HepG2 (cell line): ENCODE results near the gene MSMB. TPM values are rescaled to one million over a fixed set of nuclear protein-coding genes. Genes with fewer than 3 reads are reported as not detected.

Source experiments
- NAIF1 ChIP-seq: sonication (generic); formaldehyde crosslinking; IDR thresholded peaks from 2 replicates; pipeline ENCODE4 v1.5.0; 2020; ENCODE audit warnings: mild to moderate bottlenecking, missing genetic modification reagents, borderline replicate concordance
- NR2F1 ChIP-seq, 2 experiments: fragments of 450-650 bp in 1 of 2; formaldehyde crosslinking in 1 of 2; IDR thresholded peaks; 2 replicates each; pipeline versions ENCODE4 v1.5.0 to v1.6.1; 2016 to 2020; ENCODE audit warnings: mild to moderate bottlenecking in 1 of 2, missing compliant biosample characterization in 1 of 2, missing genetic modification reagents in 1 of 2, moderate library complexity in 1 of 2
- PPARG ChIP-seq: conservative IDR thresholded peaks from 2 replicates; pipeline ENCODE4 v1.6.1; 2016; ENCODE audit warnings: missing biosample characterization, missing genetic modification reagents
- RBM22 ChIP-seq: fragments of 200-400 bp; formaldehyde crosslinking; optimal IDR thresholded peaks from 2 replicates; pipeline ENCODE3; 2017; ENCODE audit warnings: mild to moderate bottlenecking, low read length, moderate library complexity
- SMARCC2 ChIP-seq: fragments of 450-650 bp; IDR thresholded peaks from 2 replicates; pipeline ENCODE4 v1.6.1; 2017; ENCODE audit warnings: antibody characterized with exemption, mild to moderate bottlenecking
- SNAI1 ChIP-seq: sonication (generic); formaldehyde crosslinking; IDR thresholded peaks from 2 replicates; pipeline ENCODE4 v1.5.0; 2020; ENCODE audit warnings: mild to moderate bottlenecking, missing genetic modification reagents, borderline replicate concordance
- TEAD3 ChIP-seq: optimal IDR thresholded peaks from 2 replicates; pipeline ENCODE3; 2016; ENCODE audit warnings: borderline replicate concordance
- ZFP82 ChIP-seq: sonication (generic); formaldehyde crosslinking; IDR thresholded peaks from 2 replicates; pipeline ENCODE4 v1.5.1; 2020; ENCODE audit warnings: mild to moderate bottlenecking, missing genetic modification reagents, borderline replicate concordance
- ZNF558 ChIP-seq: sonication (generic); formaldehyde crosslinking; IDR thresholded peaks from 2 replicates; pipeline ENCODE4 v1.9.0; 2022; ENCODE audit warnings: mild to moderate bottlenecking, missing genetic modification reagents, borderline replicate concordance
- ZNF660 ChIP-seq: sonication (generic); formaldehyde crosslinking; IDR thresholded peaks from 2 replicates; pipeline ENCODE4 v1.5.1; 2020; ENCODE audit warnings: mild to moderate bottlenecking, low read depth, missing genetic modification reagents, borderline replicate concordance
- ZNF747 ChIP-seq: sonication (generic); formaldehyde crosslinking; IDR thresholded peaks from 2 replicates; pipeline ENCODE4 v1.8.1; 2023; ENCODE audit warnings: missing genetic modification reagents, mild to moderate bottlenecking, borderline replicate concordance
- ZNF782 ChIP-seq: sonication (generic); formaldehyde crosslinking; IDR thresholded peaks from 2 replicates; pipeline ENCODE4 v1.4.0; 2020; ENCODE audit warnings: missing genetic modification reagents, mild to moderate bottlenecking, borderline replicate concordance
- ZNF841 ChIP-seq: sonication (generic); formaldehyde crosslinking; IDR thresholded peaks from 2 replicates; pipeline ENCODE4 v1.8.1; 2023; ENCODE audit warnings: missing genetic modification reagents, borderline replicate concordance
- ZNF850 ChIP-seq: sonication (generic); formaldehyde crosslinking; conservative IDR thresholded peaks from 2 replicates; pipeline ENCODE4 v1.9.0; 2021; ENCODE audit warnings: mild to moderate bottlenecking, missing genetic modification reagents
- polyA plus RNA-seq, 8 experiments: library from polyadenylated mRNA; depleted of rRNA in 3 of 8; stranded (reverse) in 7 of 8; unstranded in 1 of 8; fragments of >200 nt; fragmentation: Illumina TruSeq in 4 of 8; extraction: Trizol in 4 of 8; gene quantifications; 2 replicates each; pipeline versions ENCODE4 v1.2.1 to v1.2.3, GENCODE V29; 2011 to 2016; ENCODE audit warnings: low read depth in 4 of 8, missing spikeins in 1 of 8, mixed read lengths in 1 of 8; ENCODE audit not compliant: insufficient read depth in 1 of 8
- total RNA-seq, 5 experiments: library from RNA; depleted of rRNA; stranded (reverse); fragments of >200 nt; fragmentation: Illumina TruSeq; extraction: Trizol; gene quantifications; 2 replicates each; pipeline ENCODE4 v1.2.3, GENCODE V29; 2016; ENCODE audit warnings: low read depth in 1 of 5
- TF ChIP-seq, protein P1 (sequence below): sonication (generic); formaldehyde crosslinking; IDR thresholded peaks from 2 replicates; pipeline ENCODE4 v1.5.0; 2020; ENCODE audit warnings: mild to moderate bottlenecking, missing genetic modification reagents
- TF ChIP-seq, protein P2 (sequence below): IDR thresholded peaks from 2 replicates; pipeline ENCODE4 v1.6.1; 2016
- TF ChIP-seq, protein P3 (sequence below): sonication (generic); formaldehyde crosslinking; IDR thresholded peaks from 2 replicates; pipeline ENCODE4 v1.4.0; 2020; ENCODE audit warnings: missing genetic modification reagents, borderline replicate concordance
- TF ChIP-seq, protein P4 (sequence below): sonication (generic); formaldehyde crosslinking; conservative IDR thresholded peaks from 2 replicates; pipeline ENCODE4 v1.8.0; 2022; ENCODE audit warnings: missing genetic modification reagents
- TF ChIP-seq, protein P5 (sequence below): sonication (generic); formaldehyde crosslinking; IDR thresholded peaks from 2 replicates; pipeline ENCODE4 v1.5.0; 2020; ENCODE audit warnings: missing genetic modification reagents, mild to moderate bottlenecking, borderline replicate concordance

Gene MSMB
- total and polyA plus RNA-seq, 2 of the 13 experiments (the other 11 are each of a cell fraction or from before 2014, with no cell fraction given): 0.84 TPM; not detected in 1

DNA sequence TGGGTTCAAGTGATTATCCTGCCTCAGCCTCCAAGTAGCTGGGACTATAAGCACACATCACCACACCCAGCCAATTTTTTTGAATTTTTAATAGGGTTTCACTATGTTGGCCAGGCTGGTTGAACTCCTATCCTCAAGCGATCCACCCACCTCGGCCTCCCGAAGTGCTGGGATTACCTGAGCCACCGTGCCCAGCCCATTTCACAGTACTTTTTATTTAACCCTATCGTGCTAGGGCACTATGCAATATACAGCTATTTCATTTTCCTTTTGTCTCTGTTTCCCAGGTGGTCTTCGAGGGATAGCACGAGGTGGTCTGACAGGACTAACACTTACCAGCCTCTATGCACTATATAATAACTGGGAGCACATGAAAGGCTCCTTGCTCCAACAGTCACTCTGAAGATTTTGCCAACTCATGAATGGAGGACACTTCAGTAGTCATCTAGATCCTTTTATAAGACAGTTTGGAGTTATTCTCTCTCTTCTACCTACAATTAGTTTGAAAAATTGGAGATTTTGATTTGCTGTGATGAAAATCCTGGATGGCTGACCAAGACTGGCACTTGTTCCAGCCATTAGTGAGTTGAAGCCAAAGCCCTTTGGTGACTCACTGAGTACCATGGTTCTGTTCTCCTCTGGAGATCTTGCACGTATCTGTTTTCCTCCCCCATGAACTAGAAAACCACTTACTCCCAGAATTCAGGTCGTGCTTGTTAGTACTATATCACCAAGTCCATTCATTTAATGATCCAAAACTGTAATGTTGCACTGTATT, 43.0 kb downstream of the MSMB start (continued):
- TF ChIP-seq ZNF850 (CRISPR knock-in tag): no peak
- TF ChIP-seq, protein P1, sequence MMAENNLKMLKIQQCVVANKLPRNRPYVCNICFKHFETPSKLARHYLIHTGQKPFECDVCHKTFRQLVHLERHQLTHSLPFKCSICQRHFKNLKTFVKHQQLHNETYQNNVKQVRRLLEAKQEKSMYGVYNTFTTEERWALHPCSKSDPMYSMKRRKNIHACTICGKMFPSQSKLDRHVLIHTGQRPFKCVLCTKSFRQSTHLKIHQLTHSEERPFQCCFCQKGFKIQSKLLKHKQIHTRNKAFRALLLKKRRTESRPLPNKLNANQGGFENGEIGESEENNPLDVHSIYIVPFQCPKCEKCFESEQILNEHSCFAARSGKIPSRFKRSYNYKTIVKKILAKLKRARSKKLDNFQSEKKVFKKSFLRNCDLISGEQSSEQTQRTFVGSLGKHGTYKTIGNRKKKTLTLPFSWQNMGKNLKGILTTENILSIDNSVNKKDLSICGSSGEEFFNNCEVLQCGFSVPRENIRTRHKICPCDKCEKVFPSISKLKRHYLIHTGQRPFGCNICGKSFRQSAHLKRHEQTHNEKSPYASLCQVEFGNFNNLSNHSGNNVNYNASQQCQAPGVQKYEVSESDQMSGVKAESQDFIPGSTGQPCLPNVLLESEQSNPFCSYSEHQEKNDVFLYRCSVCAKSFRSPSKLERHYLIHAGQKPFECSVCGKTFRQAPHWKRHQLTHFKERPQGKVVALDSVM (CRISPR knock-in tag): no peak
- TF ChIP-seq SNAI1 (CRISPR knock-in tag): no peak
- no peak for TF ChIP-seq NAIF1 (CRISPR knock-in tag)
- no peak for TF ChIP-seq NR2F1 (CRISPR knock-in tag; IDR thresholded peaks at IDR 0.05)
- no peak for TF ChIP-seq ZNF841 (CRISPR knock-in tag)
- TF ChIP-seq SMARCC2: no peak
- no peak for TF ChIP-seq ZNF558 (CRISPR knock-in tag)
- TF ChIP-seq PPARG: no peak
- TF ChIP-seq, protein P2, sequence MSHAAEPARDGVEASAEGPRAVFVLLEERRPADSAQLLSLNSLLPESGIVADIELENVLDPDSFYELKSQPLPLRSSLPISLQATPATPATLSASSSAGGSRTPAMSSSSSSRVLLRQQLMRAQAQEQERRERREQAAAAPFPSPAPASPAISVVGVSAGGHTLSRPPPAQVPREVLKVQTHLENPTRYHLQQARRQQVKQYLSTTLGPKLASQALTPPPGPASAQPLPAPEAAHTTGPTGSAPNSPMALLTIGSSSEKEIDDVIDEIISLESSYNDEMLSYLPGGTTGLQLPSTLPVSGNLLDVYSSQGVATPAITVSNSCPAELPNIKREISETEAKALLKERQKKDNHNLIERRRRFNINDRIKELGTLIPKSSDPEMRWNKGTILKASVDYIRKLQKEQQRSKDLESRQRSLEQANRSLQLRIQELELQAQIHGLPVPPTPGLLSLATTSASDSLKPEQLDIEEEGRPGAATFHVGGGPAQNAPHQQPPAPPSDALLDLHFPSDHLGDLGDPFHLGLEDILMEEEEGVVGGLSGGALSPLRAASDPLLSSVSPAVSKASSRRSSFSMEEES (CRISPR knock-in tag): no peak
- TF ChIP-seq ZNF747 (CRISPR knock-in tag): 0 out of 2 replicates have a peak, but pooled peaks have one; percentile 37
- TF ChIP-seq ZNF660 (CRISPR knock-in tag): no peak
- TF ChIP-seq, protein P3, sequence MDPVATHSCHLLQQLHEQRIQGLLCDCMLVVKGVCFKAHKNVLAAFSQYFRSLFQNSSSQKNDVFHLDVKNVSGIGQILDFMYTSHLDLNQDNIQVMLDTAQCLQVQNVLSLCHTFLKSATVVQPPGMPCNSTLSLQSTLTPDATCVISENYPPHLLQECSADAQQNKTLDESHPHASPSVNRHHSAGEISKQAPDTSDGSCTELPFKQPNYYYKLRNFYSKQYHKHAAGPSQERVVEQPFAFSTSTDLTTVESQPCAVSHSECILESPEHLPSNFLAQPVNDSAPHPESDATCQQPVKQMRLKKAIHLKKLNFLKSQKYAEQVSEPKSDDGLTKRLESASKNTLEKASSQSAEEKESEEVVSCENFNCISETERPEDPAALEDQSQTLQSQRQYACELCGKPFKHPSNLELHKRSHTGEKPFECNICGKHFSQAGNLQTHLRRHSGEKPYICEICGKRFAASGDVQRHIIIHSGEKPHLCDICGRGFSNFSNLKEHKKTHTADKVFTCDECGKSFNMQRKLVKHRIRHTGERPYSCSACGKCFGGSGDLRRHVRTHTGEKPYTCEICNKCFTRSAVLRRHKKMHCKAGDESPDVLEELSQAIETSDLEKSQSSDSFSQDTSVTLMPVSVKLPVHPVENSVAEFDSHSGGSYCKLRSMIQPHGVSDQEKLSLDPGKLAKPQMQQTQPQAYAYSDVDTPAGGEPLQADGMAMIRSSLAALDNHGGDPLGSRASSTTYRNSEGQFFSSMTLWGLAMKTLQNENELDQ (CRISPR knock-in tag): no peak
- TF ChIP-seq ZNF782 (CRISPR knock-in tag): no peak
- TF ChIP-seq ZFP82: no peak
- no peak for TF ChIP-seq TEAD3 (CRISPR knock-in tag)
- TF ChIP-seq, protein P4, sequence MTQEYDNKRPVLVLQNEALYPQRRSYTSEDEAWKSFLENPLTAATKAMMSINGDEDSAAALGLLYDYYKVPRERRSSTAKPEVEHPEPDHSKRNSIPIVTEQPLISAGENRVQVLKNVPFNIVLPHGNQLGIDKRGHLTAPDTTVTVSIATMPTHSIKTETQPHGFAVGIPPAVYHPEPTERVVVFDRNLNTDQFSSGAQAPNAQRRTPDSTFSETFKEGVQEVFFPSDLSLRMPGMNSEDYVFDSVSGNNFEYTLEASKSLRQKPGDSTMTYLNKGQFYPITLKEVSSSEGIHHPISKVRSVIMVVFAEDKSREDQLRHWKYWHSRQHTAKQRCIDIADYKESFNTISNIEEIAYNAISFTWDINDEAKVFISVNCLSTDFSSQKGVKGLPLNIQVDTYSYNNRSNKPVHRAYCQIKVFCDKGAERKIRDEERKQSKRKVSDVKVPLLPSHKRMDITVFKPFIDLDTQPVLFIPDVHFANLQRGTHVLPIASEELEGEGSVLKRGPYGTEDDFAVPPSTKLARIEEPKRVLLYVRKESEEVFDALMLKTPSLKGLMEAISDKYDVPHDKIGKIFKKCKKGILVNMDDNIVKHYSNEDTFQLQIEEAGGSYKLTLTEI (CRISPR knock-in tag): no peak
- TF ChIP-seq, protein P5, sequence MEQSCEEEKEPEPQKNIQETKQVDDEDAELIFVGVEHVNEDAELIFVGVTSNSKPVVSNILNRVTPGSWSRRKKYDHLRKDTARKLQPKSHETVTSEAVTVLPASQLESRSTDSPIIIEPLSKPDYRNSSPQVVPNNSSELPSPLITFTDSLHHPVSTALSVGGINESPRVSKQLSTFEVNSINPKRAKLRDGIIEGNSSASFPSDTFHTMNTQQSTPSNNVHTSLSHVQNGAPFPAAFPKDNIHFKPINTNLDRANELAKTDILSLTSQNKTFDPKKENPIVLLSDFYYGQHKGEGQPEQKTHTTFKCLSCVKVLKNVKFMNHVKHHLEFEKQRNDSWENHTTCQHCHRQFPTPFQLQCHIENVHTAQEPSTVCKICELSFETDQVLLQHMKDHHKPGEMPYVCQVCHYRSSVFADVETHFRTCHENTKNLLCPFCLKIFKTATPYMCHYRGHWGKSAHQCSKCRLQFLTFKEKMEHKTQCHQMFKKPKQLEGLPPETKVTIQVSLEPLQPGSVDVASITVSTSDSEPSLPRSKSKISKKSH (CRISPR knock-in tag): no peak
- TF ChIP-seq RBM22: peak; percentile 71
